ENCODE measurements around the gene TMIE. TPM values are rescaled to one million over a fixed set of nuclear protein-coding genes. Genes with fewer than 3 reads are reported as not detected.
"Not testable (repeated sequence)": the region's sequence is repeated elsewhere in the genome, so short reads cannot be mapped to it uniquely, and the experiment has no call there.

TMIE gene
- total RNA-seq, 4 donors from 2014 or later = 0.33 to 1.2 (median 0.69) TPM; not detected in 1

DNA sequence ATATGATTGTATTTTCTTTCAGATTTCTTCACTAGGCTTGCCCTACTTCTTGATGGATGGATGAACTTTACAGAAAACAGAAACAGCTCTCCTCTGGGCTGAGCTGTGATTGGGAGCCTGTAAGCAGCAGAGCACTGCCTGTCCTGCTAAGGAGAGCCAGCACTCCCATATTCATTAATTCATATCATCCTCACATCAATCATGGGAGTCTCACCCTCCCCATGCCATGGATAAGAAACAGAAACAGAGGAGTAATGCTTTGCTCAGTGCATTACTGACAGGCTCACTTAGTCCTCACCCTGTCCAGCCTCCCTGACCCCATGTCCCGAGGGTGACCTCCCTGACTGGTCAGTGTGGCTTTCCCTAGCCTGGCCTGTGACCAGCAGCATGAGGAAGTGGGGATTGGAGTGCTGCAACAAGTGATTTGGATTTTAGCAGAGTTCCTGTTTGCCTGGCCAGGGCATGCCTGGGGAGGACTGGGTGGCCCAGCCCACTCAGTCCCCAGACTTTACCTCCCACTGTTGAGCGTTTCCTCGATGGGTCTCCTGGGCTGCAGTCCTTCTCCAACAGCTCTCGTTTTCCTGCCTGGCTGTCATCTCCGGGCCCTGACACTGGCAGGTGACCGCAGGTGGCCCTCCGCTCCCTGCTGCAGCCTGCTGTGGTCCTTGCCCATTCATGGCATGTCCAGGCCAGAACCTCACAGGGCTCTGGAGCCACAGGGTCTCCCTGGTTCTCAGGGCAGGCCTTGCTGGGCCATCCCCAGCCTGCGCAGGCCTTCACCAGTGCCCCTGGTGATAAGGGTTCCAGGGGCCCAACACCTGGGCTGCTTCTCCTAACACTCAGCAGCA, 1.3 kb upstream of the TMIE start:
- no peak for DNase-seq (ENCODE audit: extremely low spot score)
- Histone ChIP-seq H3K27ac (replicated peaks in 1 of 4) (peak overlapping the region; percentile 16 to 58 (median 34)), H3K9me3 (no peaks in the 10 kb centered on the region), H3K4me3 (no peak overlapping the region), H3K27me3 (peaks cover 0 to 7% (median 0%) of the 10 kb centered on the region in 4 donors), H3K36me3 (no peaks in the 10 kb centered on the region), H3K4me1 (peaks cover 54 to 60% (median 58%) of the 10 kb centered on the region in 4 donors)
- intact Hi-C loops (cut with DNase I) = no loop called here
- TF ChIP-seq, protein P1, sequence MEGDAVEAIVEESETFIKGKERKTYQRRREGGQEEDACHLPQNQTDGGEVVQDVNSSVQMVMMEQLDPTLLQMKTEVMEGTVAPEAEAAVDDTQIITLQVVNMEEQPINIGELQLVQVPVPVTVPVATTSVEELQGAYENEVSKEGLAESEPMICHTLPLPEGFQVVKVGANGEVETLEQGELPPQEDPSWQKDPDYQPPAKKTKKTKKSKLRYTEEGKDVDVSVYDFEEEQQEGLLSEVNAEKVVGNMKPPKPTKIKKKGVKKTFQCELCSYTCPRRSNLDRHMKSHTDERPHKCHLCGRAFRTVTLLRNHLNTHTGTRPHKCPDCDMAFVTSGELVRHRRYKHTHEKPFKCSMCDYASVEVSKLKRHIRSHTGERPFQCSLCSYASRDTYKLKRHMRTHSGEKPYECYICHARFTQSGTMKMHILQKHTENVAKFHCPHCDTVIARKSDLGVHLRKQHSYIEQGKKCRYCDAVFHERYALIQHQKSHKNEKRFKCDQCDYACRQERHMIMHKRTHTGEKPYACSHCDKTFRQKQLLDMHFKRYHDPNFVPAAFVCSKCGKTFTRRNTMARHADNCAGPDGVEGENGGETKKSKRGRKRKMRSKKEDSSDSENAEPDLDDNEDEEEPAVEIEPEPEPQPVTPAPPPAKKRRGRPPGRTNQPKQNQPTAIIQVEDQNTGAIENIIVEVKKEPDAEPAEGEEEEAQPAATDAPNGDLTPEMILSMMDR (IDR thresholded peaks at IDR 0.05) = no peak
- TF ChIP-seq POLR2AphosphoS5 (IDR thresholded peaks at IDR 0.05) = peak in 1 of 2 donors; percentile 38
- no peak for TF ChIP-seq EP300 (IDR thresholded peaks at IDR 0.05)
- TF ChIP-seq POLR2A (IDR thresholded peaks at IDR 0.05; ENCODE audit: low read depth) = no peak
- WGBS = 77% methylated on average over 4 of the region's 8 CpGs

DNA sequence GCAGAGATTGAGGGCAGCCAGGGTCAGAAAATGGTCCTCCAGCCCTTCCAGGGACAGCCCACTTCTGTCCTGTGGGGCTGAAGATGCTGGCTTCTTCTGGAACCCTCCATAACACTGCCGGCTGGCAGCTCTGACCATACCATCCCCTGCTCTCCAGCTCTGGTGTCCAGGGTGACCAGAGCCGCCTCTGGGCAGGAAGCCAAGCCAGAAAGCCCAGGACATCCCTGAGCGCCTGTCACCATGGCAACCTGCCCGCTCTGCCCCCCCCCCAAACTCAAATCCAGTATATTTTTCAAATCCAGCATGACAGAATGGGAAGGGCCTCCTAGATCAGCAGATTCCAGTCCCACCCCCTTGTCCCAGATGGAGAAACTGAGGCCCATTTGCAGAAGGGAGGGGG, 420 bp upstream of the TMIE start:
- Histone ChIP-seq H3K36me3 (no peaks in the 10 kb centered on the region), H3K27ac (replicated peaks in 1 of 4) (peak overlapping the region in 1 of 4 donors; percentile 46), H3K9me3 (no peaks in the 10 kb centered on the region), H3K4me3 (peak overlapping the region; percentile 53 to 57 (median 56)), H3K27me3 (peaks cover 0 to 7% (median 0%) of the 10 kb centered on the region in 4 donors), H3K4me1 (peaks cover 46 to 56% (median 51%) of the 10 kb centered on the region in 4 donors)
- no peak for DNase-seq (ENCODE audit: extremely low spot score)
- TF ChIP-seq POLR2A (IDR thresholded peaks at IDR 0.05; ENCODE audit: low read depth) = no peak
- TF ChIP-seq, protein P1 (IDR thresholded peaks at IDR 0.05) = no peak
- TF ChIP-seq EP300 (IDR thresholded peaks at IDR 0.05) = no peak
- TF ChIP-seq POLR2AphosphoS5 (IDR thresholded peaks at IDR 0.05) = no peak
- intact Hi-C loops (cut with DNase I) = no loop called here
- 29% methylated on average over 4 of the region's 4 CpGs for WGBS

DNA sequence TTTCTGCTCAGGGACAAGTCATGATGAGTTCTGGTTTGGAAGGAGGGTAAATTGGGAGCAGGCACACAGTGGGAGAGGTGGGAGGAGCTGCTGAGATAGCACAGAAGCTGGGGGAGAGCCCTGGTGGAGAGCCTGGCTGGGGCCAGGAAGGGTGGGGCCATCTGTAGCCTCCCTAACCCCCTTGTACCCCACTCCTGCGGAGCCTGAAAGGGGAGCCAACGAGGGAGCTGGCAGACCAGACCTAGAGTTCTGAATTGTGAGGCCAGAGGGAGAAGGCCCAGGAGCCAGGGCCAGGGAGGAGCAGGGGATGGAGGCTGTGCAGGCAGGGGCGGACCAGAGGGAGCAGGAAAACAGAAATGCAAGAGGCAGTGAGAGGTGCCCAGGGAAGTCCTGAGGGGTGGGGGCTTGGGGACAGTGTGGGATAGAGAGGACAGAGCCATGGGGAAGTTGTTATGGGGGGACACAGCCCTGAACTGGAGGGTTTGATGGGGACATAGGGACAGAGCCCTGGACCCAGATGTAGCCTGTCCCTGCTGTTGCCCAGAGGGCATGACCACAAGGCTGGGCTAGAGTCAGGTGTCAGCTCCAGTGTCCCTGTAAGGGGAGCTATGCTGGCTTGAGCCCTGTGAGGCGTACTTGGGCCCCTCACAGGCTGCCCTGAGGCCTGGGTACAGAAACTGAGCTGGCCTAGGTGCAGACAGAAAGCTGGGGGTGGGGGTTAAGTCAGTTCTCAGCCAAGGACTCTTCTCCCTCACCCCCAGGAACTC, 1.2 kb downstream of the TMIE start:
- TF ChIP-seq POLR2AphosphoS5 (IDR thresholded peaks at IDR 0.05) = no peak
- no peak for TF ChIP-seq EP300 (IDR thresholded peaks at IDR 0.05)
- TF ChIP-seq, protein P1 (IDR thresholded peaks at IDR 0.05) = no peak
- no peak for TF ChIP-seq POLR2A (IDR thresholded peaks at IDR 0.05; ENCODE audit: low read depth)

DNA sequence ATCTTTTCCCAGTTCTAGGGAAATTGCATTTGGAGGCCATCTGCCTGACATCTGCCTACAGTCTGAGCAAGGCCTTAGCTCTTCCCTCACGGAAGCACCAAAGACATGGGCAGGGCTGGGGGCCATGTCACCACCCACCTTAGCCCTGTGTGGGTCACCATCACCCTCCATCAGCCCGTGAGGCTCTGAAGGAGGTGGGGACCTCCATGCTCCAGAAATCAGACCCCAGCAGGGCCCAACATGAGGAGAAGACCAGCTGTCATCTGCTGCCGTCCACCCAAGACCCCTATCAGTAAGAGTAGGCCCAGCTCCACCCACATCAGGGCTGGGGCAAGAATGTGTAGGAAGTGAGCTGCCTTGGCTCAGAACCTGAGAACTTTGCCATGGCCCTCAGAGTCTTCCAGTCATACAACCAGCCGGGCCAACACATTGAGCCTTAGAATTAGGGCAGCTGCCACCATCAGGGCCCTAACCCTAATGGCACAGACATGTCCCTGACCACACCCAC, 1.9 kb downstream of the TMIE start:
- intact Hi-C loops (cut with DNase I) = no loop called here
- 94% methylated on average over 2 of the region's 4 CpGs for WGBS
- no peak overlapping the region for H3K27ac ChIP-seq (replicated peaks in 1 of 4)
- H3K4me1 ChIP-seq = peaks cover 28 to 38% (median 32%) of the 10 kb centered on the region in 4 donors
- no peak for TF ChIP-seq POLR2AphosphoS5 (IDR thresholded peaks at IDR 0.05)
- TF ChIP-seq POLR2A (IDR thresholded peaks at IDR 0.05; ENCODE audit: low read depth) = no peak
- TF ChIP-seq EP300 (IDR thresholded peaks at IDR 0.05) = no peak
- TF ChIP-seq, protein P1 (IDR thresholded peaks at IDR 0.05) = no peak
- no peaks in the 10 kb centered on the region for H3K36me3 ChIP-seq
- H3K4me3 ChIP-seq = no peak overlapping the region
- DNase-seq (ENCODE audit: extremely low spot score) = no peak
- no peaks in the 10 kb centered on the region for H3K9me3 ChIP-seq
- H3K27me3 ChIP-seq = peaks cover 0 to 7% (median 0%) of the 10 kb centered on the region in 4 donors

More for the DNA sequence above, 1.2 kb downstream of the TMIE start:
- H3K9me3 ChIP-seq = no peaks in the 10 kb centered on the region
- WGBS = 76% methylated on average over 3 of the region's 4 CpGs
- no peak for DNase-seq (ENCODE audit: extremely low spot score)
- H3K36me3 ChIP-seq = no peaks in the 10 kb centered on the region
- peaks cover 0 to 7% (median 0%) of the 10 kb centered on the region in 4 donors for H3K27me3 ChIP-seq
- H3K4me3 ChIP-seq = no peak overlapping the region
- intact Hi-C loops (cut with DNase I) = no loop called here
- H3K4me1 ChIP-seq = peaks cover 29 to 40% (median 34%) of the 10 kb centered on the region in 4 donors
- H3K27ac ChIP-seq (replicated peaks in 1 of 4) = no peak overlapping the region

DNA sequence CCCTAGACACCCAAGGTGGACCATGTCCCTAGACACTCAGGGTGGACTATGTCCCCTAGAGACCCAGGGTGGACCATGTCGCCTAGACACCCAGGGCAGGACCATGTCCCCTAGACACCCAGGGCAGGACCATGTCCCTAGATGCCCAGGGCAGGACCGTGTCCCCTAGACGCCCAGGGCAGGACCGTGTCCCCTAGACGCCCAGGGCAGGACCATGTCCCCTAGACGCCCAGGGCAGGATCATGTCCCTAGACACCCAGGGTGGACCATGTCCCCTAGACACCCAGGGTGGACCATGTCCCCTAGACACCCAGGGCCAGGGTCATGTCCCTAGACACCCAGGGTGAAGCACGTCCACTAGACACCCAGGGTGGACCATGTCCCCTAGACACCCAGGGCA, 3.2 kb downstream of the TMIE start:
- not testable (repeated sequence) for DNase-seq (ENCODE audit: extremely low spot score); H3K36me3 ChIP-seq; H3K4me3 ChIP-seq; H3K27me3 ChIP-seq; H3K27ac ChIP-seq (replicated peaks in 1 of 4); H3K9me3 ChIP-seq
- peaks cover 24 to 34% (median 30%) of the 10 kb centered on the region in 4 donors for H3K4me1 ChIP-seq
- intact Hi-C loops (cut with DNase I) = loop anchor here (2.0 kb wide), 1 partner anchor 190 kb away; no protein-coding TSS in a partner anchor
- WGBS = 44% methylated on average over 3 of the region's 7 CpGs
